ENCODE data around the gene VSIG8.

The VSIG8 gene

DNA sequence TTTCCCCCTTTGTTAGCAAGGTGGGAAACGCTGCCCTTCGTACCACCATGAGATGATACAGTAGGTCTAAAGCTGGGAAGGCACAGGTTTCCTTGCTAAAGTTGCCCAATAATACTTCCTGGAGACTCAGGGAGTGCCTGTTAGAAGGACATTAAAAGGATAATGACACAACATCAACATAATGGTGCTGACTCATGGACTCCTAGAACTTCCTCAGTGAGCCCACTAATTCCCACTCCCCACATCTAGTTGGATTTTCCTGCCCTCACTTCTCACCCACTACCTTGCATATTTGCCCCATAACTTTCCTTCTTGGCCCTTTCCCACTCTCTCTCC is 20.0 kb upstream of the VSIG8 start:
- no peak for DNase-seq

DNA sequence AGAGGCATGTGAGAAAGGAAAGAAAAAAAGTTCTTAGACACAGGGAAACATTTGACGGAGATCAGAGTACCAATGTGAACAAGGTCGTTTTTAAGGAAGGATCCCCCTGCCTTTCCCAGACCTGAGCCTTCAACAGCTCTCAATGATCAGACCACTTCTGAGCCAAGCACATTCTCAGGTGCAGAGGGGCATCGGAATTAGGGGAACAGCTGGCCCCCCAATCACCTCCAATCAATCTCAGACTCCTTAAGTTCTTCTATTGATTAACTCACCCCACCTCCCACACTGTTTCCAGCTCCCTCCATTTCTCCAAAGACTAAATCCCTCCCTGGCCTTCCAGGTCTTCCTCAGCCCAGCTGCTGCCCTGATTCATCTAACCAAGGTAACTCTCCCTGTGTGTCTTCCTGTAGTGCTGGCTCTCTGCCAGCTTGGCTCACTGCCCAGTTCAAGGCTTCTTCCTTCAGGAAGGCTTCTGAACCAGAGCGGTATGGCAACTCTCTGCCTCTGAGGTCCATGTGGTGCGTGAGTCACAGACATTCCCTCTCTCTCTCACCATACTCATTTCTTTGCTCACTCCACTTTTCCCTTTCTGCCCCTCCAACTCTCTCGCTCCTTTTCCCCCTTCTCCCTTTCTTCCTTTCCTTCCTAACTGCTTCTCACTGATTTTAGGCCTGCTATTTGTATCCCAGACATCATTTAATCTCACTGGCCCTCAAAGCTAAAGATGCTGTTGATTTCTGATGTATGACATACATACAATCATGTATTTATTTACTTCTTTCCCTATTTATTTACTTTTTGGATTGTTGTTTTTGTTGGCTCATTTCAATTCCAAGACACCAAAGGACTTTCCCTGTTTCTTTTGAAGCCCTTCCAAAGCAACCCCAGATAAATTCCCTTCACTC is 19.4 kb upstream of the VSIG8 start:
- peak; percentile 96 for DNase-seq

DNA sequence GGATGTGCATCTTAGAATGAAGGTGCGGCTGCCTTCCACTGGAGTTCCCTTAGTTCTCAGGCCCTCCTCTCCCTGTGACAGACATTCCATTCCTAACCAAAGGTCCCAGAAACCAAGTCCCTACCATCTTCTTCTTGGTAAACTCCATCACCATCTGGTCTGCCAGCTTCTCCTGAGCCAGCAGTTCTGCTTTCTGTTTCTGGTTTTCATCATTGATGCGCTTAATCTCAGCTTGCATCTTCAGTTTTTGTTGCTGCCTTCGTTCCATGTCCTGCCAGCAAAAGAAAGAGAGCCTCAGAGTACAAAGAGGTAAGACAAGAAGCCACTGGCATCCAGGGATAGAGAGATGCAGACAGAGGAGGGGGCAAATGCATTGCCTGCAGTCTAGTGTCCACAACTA is 18.0 kb upstream of the VSIG8 start:
- DNase-seq = no peak

DNA sequence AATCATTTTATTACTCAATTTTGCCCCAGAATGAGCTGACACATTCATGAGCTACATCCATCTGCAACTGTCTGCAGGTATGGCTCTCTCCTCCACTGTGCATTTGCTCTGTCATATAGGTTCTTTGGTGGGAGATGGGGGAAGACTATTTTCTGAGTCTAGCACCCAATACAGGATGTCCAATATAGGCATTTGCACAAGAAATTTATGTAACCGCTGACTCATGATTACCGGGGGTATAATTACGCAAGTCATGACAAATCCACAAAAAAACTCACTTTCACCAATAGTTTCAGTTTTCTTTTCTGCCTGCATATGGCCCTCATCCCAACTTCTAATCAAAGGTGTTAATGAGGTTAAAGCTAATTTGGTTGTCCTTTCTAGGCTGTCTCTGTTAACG is 17.5 kb upstream of the VSIG8 start:
- DNase-seq = no peak

DNA sequence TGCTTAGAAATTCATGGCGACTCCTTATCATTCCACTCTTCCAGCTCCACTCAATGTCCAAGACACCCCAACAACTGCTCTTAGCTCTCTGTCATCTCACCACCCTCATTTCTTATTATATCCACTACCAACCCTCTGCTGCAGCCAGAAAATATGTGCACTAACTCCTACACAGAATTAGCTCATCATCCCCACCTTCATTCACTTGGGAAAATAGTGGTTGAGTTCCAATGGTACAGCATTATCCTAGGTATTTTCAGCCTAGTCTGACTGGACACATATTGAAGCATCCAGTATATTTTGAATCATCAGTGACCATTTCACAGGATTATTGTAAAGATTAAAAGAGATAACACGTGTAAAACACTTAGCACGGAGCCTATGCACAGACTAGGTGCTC is 16.7 kb upstream of the VSIG8 start:
- DNase-seq = no peak

DNA sequence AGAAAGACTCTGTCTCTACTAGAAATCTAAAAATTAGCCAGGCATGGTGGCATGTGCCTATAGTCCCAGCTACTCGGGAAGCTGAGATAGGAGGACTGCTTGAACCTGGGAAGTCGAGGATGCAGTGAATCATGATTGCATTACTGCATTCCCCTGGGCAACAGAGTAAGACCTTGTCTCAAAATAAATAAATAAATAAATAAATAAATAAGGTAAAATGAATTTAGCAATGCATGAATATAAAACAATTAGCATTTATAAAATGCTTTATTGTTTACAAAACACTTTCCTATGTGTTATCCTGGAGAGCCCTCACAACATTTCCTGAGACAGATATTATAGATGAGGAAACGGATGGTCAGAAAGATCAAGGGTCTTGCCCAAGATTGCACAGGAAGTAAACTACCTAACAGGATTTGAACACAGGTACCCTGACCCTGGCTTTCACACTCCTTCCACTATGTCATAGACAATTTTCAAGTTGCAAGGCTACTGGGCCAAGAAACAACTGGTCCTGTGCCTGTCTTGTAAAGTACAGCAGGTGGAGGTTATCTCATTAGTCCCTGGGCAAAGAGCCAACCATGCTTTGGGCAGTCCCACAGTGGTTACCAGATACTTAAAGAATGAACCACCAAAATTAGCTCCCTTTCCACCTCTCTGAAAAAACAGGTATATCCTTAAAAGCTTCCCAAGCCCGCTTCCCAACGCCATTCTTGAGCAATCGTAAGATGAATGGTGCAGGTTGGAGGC is 15.4 kb upstream of the VSIG8 start:
- no peak for DNase-seq

DNA sequence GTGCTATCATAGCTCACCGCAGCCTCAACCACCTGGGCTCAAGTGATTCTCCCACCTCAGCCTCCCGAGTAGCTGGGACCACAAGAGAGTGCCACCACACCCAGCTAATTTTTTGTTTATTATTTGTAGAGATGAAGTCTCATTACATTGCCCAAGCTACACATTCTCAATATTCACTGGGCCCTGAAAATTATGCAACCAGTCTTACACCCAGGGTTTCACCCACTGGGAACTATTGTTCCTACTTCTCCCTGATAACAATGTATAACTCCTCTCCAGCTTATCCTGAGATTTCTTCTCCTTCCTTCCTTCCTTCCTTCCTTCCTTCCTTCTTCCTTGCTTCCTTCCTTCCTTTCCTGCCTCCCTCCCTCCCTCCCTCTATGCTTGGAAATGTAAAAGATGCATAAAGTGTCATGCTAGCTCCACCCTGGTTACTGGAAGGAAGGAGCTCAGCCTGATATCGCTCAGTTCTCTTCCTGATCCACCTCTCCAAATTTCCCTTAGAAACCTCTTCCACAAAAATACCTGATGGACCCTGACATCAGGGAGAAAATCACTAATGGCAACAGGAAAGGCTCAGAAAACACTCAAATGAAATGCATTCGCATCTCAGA is 11.2 kb upstream of the VSIG8 start:
- DNase-seq = no peak

DNA sequence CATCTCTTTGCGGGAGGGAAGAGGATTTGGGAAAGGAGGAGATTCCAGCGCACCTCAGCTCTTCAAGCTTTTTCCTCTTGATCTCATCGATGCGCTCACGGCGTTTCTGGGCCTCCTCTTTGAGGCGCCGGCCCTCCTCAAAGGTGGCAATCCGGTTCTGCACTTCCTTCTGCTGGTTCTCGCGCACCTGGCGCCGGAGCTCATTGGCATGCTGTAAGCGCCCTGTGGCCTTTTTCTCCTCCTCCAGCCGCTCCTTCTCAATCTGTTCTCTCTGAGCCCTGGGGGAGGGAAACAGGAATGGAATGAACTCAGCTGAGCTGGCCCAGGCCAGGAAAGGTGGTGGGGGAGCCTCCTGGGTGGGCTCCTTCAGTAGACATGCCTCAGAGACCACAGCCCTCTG is 10.4 kb upstream of the VSIG8 start:
- no peak for DNase-seq

DNA sequence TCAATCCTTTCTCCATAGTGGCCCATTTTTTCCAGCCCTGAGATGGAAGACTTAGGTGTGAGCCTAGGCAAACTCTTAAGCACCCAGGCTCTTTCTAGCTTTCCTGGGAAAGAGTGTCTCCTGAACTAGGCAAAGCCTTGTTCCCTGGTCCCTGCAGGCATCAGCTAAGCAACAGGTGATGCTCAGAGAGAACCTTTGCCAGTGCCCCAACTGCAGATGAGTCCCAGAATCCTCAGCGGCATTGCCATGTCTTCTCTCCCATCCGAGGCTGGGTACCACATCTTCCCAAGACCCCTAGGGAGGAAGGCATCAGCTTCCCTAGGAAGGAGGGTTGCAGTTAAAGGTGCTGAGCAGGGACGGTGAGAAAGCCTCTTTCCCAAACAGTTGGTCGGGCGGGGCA is 8.2 kb upstream of the VSIG8 start:
- DNase-seq = no peak

DNA sequence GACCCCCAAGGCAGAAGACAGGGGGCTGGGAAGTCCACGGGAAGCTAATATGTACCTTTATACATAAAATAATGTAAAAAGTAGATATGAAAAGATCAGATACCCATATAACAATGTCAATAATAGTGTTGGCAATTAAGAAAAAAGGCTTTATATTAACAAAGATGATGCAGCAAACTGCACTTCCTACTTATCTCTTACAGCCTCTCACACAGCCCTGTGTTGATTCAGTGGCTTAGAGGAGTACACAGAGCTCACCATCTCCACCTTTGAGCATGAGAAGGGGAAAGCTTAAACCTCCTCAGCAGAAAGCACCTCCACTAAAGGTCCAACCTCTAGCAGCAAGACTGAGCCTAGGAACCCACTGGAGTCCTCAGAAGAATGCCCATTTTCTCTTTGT is 7.2 kb upstream of the VSIG8 start:
- no peak for DNase-seq

DNA sequence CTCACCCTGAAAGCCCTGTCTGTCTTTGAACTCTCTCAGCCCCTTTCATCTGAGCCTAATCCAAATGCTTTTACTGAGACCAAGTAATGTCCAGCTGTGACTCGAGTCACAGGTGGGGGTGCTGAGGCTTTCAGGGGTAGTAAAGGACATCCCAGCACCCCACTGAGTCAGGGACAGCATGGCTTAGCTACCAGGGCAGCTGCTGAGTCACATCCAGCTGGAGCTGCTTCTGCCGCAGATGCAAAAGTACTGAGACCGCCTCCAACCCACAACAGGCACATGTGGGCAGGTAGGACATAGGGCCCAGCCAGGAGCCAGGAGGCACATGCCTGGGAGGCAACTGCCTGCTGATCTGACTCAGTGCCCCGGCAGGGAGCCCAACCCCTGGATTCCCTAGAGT is 6.7 kb upstream of the VSIG8 start:
- no peak for DNase-seq

DNA sequence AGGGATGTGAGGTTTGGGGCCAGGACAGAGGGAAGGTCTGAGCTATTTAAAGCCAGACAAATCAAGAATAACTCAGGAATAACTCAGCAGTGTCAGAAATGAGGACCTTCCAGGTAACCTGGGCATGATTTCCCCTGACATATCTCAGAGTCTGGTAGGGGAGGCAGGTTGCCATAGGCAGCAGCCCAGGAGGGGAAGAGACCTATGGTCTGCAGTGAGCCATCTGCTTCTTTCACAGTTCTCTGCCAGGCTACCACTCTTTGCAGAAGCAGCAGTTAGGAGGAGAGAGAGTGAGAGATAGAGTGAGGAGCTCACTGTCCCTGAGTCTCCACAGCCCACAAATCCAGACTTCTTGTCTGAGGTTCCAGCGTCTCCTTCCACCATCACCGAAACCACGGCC is 6.3 kb upstream of the VSIG8 start:
- no peak for DNase-seq

DNA sequence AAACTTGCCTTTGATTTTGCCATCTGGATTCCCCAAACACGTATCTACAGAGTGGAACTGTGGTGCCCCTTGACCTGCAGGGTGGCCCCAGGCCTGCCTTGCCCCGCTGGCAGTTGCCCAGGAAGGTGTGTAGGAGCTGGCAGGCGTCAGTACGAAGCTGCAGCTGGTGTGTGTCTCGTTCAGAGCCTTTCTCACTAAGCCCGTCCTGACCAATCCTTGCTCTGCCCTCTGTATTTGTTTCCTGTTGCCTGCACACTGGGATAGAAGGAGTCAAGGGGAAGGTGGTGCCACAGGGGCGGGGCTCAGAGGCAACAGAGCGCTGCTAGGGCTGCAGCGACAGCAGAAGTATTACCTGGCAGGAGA is 5.2 kb upstream of the VSIG8 start:
- DNase-seq = peak; percentile 95

DNA sequence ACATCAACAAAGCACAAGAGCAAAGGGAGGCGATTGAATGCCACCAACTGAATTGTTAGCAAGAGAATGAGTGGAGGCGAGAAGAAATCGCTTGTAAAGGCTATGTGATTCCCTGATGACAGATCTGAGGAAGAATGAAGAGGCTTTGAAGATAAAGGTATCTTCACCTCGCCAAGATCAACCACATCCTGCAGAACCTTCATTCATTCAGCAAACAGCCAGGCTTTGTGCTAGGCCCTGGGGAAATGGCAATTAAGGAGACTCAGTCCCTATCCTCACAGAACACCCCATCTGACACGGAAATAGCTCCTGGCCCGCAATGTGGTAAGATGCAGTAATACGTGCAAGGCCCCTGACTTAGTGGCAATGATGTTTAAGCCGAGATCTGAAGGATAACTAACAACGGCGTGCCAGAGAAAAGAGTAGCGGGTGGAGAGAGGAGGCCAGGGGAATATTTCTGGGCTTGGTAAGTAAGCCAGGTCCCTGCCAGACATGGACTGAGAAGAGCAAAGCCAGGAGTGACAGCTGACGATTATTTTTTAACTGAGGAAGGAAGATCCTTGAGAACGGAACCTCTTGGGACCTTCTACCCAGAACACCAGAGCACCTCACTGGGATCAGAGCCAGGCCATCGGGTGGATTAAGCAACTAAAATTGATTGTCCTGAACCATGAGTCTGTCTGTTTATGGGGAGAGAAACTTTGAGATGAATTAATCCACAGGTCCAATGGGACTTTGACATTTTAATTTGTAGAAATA is 4.6 kb upstream of the VSIG8 start:
- DNase-seq = no peak

DNA sequence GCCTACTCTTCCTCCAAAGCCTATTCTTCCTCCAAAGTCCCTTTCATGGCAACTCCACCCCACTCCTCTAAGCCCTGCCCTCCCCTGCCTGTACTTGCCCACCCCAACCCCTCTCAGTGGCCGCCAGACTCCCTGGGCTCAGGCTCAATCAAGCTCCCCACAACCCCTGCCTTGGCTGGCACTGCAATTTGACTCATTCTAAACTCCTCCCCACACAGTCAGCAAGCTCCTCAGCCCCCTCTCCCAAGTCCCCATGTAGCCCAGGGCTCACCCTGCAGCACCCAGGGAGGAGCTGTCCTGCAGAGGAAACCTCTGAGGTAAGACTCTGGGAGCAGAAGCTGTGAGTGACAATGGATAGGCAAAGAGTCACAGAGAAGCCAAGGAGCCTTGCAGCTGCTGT is 3.6 kb upstream of the VSIG8 start:
- DNase-seq = no peak

DNA sequence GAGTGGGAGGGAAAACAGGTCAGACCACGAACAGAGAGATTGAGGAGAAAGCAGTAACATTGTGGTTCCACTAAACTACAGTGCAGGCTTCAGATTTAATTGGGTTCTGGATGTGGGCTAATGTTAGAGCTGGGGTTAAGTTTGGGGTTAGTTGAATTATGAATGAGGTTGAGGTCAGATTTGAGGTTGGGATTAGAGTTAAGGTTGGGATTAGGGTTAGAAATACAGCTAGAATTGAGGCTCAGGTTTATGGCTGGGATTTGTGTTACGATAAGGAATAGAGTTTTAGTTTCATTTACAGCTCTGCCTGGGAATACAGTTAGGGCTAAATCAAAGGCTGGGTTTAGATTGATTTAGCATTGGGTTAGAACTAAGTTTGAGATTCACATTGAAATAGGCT is 1.8 kb upstream of the VSIG8 start:
- DNase-seq = no peak

DNA sequence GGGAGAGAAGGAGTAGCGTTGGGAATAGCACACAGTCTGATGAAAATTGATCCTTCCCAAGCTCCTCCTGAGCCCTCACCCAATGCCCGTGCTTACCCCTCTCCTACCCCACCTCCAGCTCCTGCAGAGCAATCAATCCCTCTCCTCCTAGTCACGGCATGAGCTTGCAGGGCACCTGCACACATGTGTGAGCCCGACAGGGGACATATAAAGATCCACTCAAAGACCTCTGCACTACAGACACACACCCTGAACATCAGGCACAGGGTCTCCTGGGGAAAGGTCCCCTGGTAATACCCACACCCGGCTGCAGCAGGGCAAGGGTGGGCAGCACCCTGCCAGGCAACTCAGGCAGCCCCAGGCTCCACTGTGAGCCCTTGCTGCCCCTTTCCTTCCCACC is 426 bp downstream of the VSIG8 start:
- DNase-seq = no peak

DNA sequence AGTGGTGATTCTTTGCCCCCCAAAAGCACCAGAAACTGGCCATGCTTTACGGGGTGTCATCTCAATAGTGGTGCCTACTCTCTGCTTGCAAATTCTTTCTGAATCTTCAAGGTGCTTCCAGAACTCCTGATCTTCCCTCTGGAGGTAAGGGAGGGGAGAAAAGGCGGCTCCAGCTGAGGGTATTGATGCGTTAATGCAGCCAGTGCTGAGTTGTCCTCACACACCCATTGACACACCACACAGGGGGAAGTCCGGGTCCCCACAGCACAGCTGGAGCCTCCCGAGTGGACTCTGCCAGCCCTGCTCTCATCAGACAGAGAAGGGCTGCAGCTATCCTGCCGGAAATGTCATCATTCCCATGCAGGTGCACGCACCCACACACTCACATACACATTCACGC is 1.2 kb downstream of the VSIG8 start:
- DNase-seq = no peak

DNA sequence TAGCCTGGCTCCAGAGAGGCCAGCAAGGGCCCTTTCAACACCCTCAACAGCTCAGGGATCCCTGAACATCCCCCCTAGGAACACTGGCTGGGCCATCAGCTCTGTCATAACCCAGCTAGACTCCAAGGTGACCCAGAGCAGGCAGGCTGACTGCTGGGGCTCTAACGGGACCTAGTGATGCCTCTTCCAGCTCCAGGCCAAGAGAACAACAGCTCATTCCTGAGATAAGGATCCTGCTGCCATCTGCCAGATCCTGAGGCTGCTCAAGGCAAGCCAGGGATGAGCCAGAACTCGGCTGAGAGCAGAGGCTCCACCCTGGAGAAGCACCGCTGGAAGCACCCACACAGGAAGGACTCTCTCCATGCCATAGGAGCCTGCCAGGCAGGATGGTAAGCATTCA is 2.0 kb downstream of the VSIG8 start:
- no peak for DNase-seq

DNA sequence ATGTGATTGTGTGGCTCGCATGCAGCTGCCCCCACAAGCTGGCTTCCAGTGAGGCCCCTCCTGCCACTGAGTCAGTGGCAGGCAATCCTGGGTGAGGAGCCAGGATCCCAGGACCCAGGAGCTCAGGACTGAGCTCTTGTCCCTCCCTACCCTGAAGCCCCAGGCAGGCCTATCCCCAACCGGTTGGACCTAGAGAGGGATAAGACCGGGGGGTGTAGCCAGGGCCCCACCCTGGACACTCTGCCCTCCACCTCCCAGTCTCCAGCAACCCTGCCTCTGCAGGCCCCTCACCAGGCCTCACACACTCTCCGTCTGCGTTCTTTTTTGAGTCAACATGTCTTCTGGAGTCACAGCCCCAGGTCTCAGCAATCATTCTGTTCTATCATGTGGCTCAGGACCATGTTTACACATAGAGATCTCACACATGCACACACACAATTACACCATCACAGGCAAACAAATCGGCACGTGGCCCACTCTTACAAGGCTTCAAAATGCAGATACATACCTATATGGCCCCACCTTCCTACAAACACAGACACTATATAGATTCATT is 2.6 kb downstream of the VSIG8 start:
- no peak for DNase-seq

DNA sequence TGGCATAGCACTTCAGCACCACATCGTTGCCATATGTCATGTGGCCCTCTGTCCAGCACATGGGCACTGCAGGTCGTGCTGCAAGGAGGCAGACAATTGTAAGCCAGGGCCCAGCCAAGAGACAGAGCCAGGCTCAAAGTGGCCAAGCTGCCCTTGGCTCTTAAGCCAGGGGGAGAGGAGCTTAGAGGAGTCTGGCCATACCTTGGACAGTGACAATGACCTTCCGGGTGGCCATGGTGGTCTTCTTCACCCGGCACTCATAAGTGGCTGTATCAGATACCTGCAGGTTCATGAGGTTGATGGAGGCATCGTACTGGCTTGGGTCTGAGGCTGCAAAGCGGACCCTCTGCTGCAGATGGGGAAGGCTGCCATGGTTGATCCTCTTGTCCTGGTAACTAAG is 4.6 kb downstream of the VSIG8 start:
- no peak for DNase-seq

DNA sequence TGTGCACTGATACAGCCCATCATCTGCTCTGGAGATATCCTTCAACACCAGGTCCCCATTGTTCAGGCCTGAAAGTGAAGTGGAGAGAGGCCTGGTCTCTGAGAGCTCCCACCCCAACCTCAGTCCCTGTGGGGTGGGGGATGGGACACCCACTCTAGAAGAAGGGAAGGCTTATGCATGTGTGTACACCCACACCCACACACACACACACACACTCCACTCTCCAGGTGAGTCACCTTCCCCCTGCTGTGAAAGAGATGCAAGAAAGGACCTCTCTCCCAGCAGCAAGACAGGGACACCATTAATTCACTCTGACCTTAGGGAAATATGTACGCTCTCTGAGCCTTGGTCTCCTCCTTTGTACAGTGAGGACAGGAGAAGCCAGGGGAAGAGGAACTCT is 5.9 kb downstream of the VSIG8 start:
- DNase-seq = no peak

DNA sequence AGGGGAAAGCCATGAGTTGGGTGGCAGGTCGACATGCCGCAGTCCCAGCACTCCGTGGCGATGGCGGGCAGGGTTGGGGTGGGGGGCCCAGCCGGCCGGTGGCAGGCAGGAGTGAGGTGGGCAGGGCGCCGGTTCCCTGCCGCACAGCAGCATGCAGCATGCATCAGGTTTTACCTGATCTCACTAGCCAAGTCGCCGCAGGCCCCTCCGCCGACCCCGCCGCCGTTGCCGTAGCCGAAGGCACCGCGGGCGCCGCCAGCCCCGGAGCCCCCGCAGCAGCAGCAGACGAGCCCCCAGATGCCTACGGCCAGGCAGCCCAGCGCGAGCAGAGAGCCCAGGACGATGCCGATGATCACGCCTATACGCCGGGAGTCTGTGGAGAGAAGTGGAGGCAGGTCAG is 6.7 kb downstream of the VSIG8 start:
- DNase-seq = no peak
